ENCODE data around the gene NIT1.

Gene NIT1

GRCh38 chr1:161138431-161138830 is 20.5 kb downstream of the NIT1 start:
- Histone ChIP-seq H3K27ac (no peak overlapping the region), H3K27me3 (replicated peaks) (no peaks in the 10 kb centered on the region), H3K4me3 (ENCODE audit: low read depth, low read length) (no peak overlapping the region), H3K36me3 (replicated peaks) (no peaks in the 10 kb centered on the region)
- in situ Hi-C loops (cut with HindIII; ENCODE audit: low pct_ligation_motif_present, low sequenced_read_pairs), result loop anchor here (25.0 kb wide), 1 partner anchor 101 kb away; the partner anchor contains the start of genes TSTD1 and USF1
- TF ChIP-seq CTCF (IDR thresholded peaks at IDR 0.05; ENCODE audit: low read depth, low read length, missing control alignments), result no peak
- no peak for DNase-seq

- in situ Hi-C loops (cut with HindIII; ENCODE audit: low pct_ligation_motif_present, low sequenced_read_pairs), result loop anchor here (25.0 kb wide), 1 partner anchor 102 kb away; the partner anchor contains the start of genes TSTD1 and USF1
- Histone ChIP-seq H3K4me3 (ENCODE audit: low read depth, low read length) (no peak overlapping the region), H3K27ac (no peak overlapping the region), H3K36me3 (replicated peaks) (no peaks in the 10 kb centered on the region), H3K27me3 (replicated peaks) (no peaks in the 10 kb centered on the region)
- TF ChIP-seq CTCF (IDR thresholded peaks at IDR 0.05; ENCODE audit: low read depth, low read length, missing control alignments), result peak; percentile 57
- DNase-seq, result peak; percentile 62
Measured at GRCh38 chr1:161139766-161140165, 21.9 kb downstream of the NIT1 start.

GRCh38 chr1:161140755-161141400 is 23.0 kb downstream of the NIT1 start:
- Histone ChIP-seq H3K36me3 (replicated peaks) (no peaks in the 10 kb centered on the region), H3K27ac (no peak overlapping the region), H3K4me3 (ENCODE audit: low read depth, low read length) (no peak overlapping the region), H3K27me3 (replicated peaks) (no peaks in the 10 kb centered on the region)
- in situ Hi-C loops (cut with HindIII; ENCODE audit: low pct_ligation_motif_present, low sequenced_read_pairs), result loop anchor here (25.0 kb wide), 1 partner anchor 104 kb away; the partner anchor contains the start of genes TSTD1 and USF1
- DNase-seq, result no peak
- no peak for TF ChIP-seq CTCF (IDR thresholded peaks at IDR 0.05; ENCODE audit: low read depth, low read length, missing control alignments)

- TF ChIP-seq CTCF (IDR thresholded peaks at IDR 0.05; ENCODE audit: low read depth, low read length, missing control alignments), result no peak
- no peak for DNase-seq
- no peak overlapping the region for H3K27ac ChIP-seq
- H3K36me3 ChIP-seq (replicated peaks), result no peaks in the 10 kb centered on the region
- H3K4me3 ChIP-seq (ENCODE audit: low read depth, low read length), result no peak overlapping the region
- in situ Hi-C loops (cut with HindIII; ENCODE audit: low pct_ligation_motif_present, low sequenced_read_pairs), result loop anchor here (25.0 kb wide), 1 partner anchor 109 kb away; the partner anchor contains the start of genes TSTD1 and USF1
- no peaks in the 10 kb centered on the region for H3K27me3 ChIP-seq (replicated peaks)
Measured at GRCh38 chr1:161145832-161146231, 27.9 kb downstream of the NIT1 start.

GRCh38 chr1:161153176-161153575 is 35.3 kb downstream of the NIT1 start:
- peak overlapping the region; percentile 99 for H3K27ac ChIP-seq
- in situ Hi-C loops (cut with HindIII; ENCODE audit: low pct_ligation_motif_present, low sequenced_read_pairs), result no loop called here

More at GRCh38 chr1:161153176-161153575, 35.3 kb downstream of the NIT1 start:
- no peak for DNase-seq
- Histone ChIP-seq H3K36me3 (replicated peaks) (no peaks in the 10 kb centered on the region), H3K27me3 (replicated peaks) (no peaks in the 10 kb centered on the region), H3K4me3 (ENCODE audit: low read depth, low read length) (peak overlapping the region; percentile 97)
- no peak for TF ChIP-seq CTCF (IDR thresholded peaks at IDR 0.05; ENCODE audit: low read depth, low read length, missing control alignments)

Measured in brain microvascular endothelial cell (primary cell).